ENCODE results near the gene ZNF467.

- TF ChIP-seq, protein P1, sequence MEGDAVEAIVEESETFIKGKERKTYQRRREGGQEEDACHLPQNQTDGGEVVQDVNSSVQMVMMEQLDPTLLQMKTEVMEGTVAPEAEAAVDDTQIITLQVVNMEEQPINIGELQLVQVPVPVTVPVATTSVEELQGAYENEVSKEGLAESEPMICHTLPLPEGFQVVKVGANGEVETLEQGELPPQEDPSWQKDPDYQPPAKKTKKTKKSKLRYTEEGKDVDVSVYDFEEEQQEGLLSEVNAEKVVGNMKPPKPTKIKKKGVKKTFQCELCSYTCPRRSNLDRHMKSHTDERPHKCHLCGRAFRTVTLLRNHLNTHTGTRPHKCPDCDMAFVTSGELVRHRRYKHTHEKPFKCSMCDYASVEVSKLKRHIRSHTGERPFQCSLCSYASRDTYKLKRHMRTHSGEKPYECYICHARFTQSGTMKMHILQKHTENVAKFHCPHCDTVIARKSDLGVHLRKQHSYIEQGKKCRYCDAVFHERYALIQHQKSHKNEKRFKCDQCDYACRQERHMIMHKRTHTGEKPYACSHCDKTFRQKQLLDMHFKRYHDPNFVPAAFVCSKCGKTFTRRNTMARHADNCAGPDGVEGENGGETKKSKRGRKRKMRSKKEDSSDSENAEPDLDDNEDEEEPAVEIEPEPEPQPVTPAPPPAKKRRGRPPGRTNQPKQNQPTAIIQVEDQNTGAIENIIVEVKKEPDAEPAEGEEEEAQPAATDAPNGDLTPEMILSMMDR (IDR thresholded peaks at IDR 0.05): no peak
- no peak for TF ChIP-seq POLR2A (IDR thresholded peaks at IDR 0.05)
These were observed 54.7 kb downstream of the ZNF467 start for GRCh38 chr7:149718730-149719049.
